ENCODE data around the gene PHYHD1.

The PHYHD1 gene

GRCh38 chr9:128898382-128898781 lies 22.4 kb upstream of the PHYHD1 start:
- DNase-seq (ENCODE audit: low read depth, low spot score) = no peak
- no peak overlapping the region for H3K27ac ChIP-seq

GRCh38 chr9:128898845-128899565 lies 21.8 kb upstream of the PHYHD1 start:
- H3K36me3 ChIP-seq (ENCODE audit: insufficient read depth, low read length) = peaks cover 6% of the 10 kb centered on the region; the same call in 1 of the 2 replicates
- DNase-seq (ENCODE audit: low read depth, low spot score) = no peak
- H3K27ac ChIP-seq = no peak overlapping the region
- H3K9ac ChIP-seq (ENCODE audit: insufficient read length) = no peak overlapping the region
- no peak for TF ChIP-seq EZH2 (IDR thresholded peaks at IDR 0.05)
- no peak for TF ChIP-seq FOXP2 (optimal IDR thresholded peaks at IDR 0.05; ENCODE audit: control extremely low read depth, extremely low read length, insufficient read depth)
- no peak for TF ChIP-seq POLR2AphosphoS5 (IDR thresholded peaks at IDR 0.05; ENCODE audit: borderline replicate concordance, low read depth, low read length)
- H3K9me3 ChIP-seq (ENCODE audit: low read depth, low read length) = no peaks in the 10 kb centered on the region
- no peak overlapping the region for H3K4me3 ChIP-seq

More at GRCh38 chr9:128898382-128898781, 22.4 kb upstream of the PHYHD1 start:
- H3K36me3 ChIP-seq (ENCODE audit: insufficient read depth, low read length) = peaks cover 7% of the 10 kb centered on the region; the same call in 1 of the 2 replicates
- TF ChIP-seq EZH2 (IDR thresholded peaks at IDR 0.05) (no peak), FOXP2 (optimal IDR thresholded peaks at IDR 0.05; ENCODE audit: control extremely low read depth, extremely low read length, insufficient read depth) (no peak), POLR2AphosphoS5 (IDR thresholded peaks at IDR 0.05; ENCODE audit: borderline replicate concordance, low read depth, low read length) (no peak)
- H3K4me3 ChIP-seq = no peak overlapping the region
- H3K9ac ChIP-seq (ENCODE audit: insufficient read length) = no peak overlapping the region
- H3K9me3 ChIP-seq (ENCODE audit: low read depth, low read length) = no peaks in the 10 kb centered on the region

GRCh38 chr9:128899566-128900322 lies 21.0 kb upstream of the PHYHD1 start:
- Histone ChIP-seq H3K9ac (ENCODE audit: insufficient read length) (no peak overlapping the region), H3K4me3 (no peak overlapping the region), H3K9me3 (ENCODE audit: low read depth, low read length) (no peaks in the 10 kb centered on the region), H3K27ac (no peak overlapping the region), H3K36me3 (ENCODE audit: insufficient read depth, low read length) (peaks cover 6% of the 10 kb centered on the region; the same call in 1 of the 2 replicates)
- no peak for DNase-seq (ENCODE audit: low read depth, low spot score)
- no peak for TF ChIP-seq FOXP2 (optimal IDR thresholded peaks at IDR 0.05; ENCODE audit: control extremely low read depth, extremely low read length, insufficient read depth)
- TF ChIP-seq POLR2AphosphoS5 (IDR thresholded peaks at IDR 0.05; ENCODE audit: borderline replicate concordance, low read depth, low read length) = no peak
- TF ChIP-seq EZH2 (IDR thresholded peaks at IDR 0.05) = no peak

GRCh38 chr9:128901379-128901778 lies 19.4 kb upstream of the PHYHD1 start:
- H3K36me3 ChIP-seq (ENCODE audit: insufficient read depth, low read length) = peaks cover 6% of the 10 kb centered on the region; the same call in 1 of the 2 replicates
- TF ChIP-seq FOXP2 (optimal IDR thresholded peaks at IDR 0.05; ENCODE audit: control extremely low read depth, extremely low read length, insufficient read depth) (no peak), EZH2 (IDR thresholded peaks at IDR 0.05) (no peak), POLR2AphosphoS5 (IDR thresholded peaks at IDR 0.05; ENCODE audit: borderline replicate concordance, low read depth, low read length) (no peak)
- H3K9me3 ChIP-seq (ENCODE audit: low read depth, low read length) = no peaks in the 10 kb centered on the region
- no peak overlapping the region for H3K9ac ChIP-seq (ENCODE audit: insufficient read length)
- no peak overlapping the region for H3K27ac ChIP-seq
- DNase-seq (ENCODE audit: low read depth, low spot score) = no peak
- H3K4me3 ChIP-seq = no peak overlapping the region

- Histone ChIP-seq H3K9me3 (ENCODE audit: low read depth, low read length) (no peaks in the 10 kb centered on the region), H3K36me3 (ENCODE audit: insufficient read depth, low read length) (peaks cover 6% of the 10 kb centered on the region; the same call in 1 of the 2 replicates), H3K27ac (no peak overlapping the region), H3K4me3 (no peak overlapping the region), H3K9ac (ENCODE audit: insufficient read length) (no peak overlapping the region)
- no peak for DNase-seq (ENCODE audit: low read depth, low spot score)
- no peak for TF ChIP-seq EZH2 (IDR thresholded peaks at IDR 0.05)
- TF ChIP-seq FOXP2 (optimal IDR thresholded peaks at IDR 0.05; ENCODE audit: control extremely low read depth, extremely low read length, insufficient read depth) = no peak
- TF ChIP-seq POLR2AphosphoS5 (IDR thresholded peaks at IDR 0.05; ENCODE audit: borderline replicate concordance, low read depth, low read length) = no peak
Observed at GRCh38 chr9:128901822-128902221, 19.0 kb upstream of the PHYHD1 start.

- Histone ChIP-seq H3K36me3 (ENCODE audit: insufficient read depth, low read length) (peaks cover 10% of the 10 kb centered on the region; the same call in 1 of the 2 replicates), H3K9ac (ENCODE audit: insufficient read length) (no peak overlapping the region), H3K9me3 (ENCODE audit: low read depth, low read length) (no peaks in the 10 kb centered on the region), H3K27ac (no peak overlapping the region), H3K4me3 (no peak overlapping the region)
- TF ChIP-seq POLR2AphosphoS5 (IDR thresholded peaks at IDR 0.05; ENCODE audit: borderline replicate concordance, low read depth, low read length) = no peak
- TF ChIP-seq EZH2 (IDR thresholded peaks at IDR 0.05) = no peak
- TF ChIP-seq FOXP2 (optimal IDR thresholded peaks at IDR 0.05; ENCODE audit: control extremely low read depth, extremely low read length, insufficient read depth) = no peak
- DNase-seq (ENCODE audit: low read depth, low spot score) = no peak
Observed at GRCh38 chr9:128902351-128903078, 18.3 kb upstream of the PHYHD1 start.

GRCh38 chr9:128903079-128903461 lies 17.7 kb upstream of the PHYHD1 start:
- no peak overlapping the region for H3K9ac ChIP-seq (ENCODE audit: insufficient read length)
- no peak overlapping the region for H3K27ac ChIP-seq
- TF ChIP-seq POLR2AphosphoS5 (IDR thresholded peaks at IDR 0.05; ENCODE audit: borderline replicate concordance, low read depth, low read length) = no peak
- no peak for TF ChIP-seq FOXP2 (optimal IDR thresholded peaks at IDR 0.05; ENCODE audit: control extremely low read depth, extremely low read length, insufficient read depth)
- TF ChIP-seq EZH2 (IDR thresholded peaks at IDR 0.05) = no peak
- H3K4me3 ChIP-seq = no peak overlapping the region
- DNase-seq (ENCODE audit: low read depth, low spot score) = no peak
- peaks cover 15% of the 10 kb centered on the region; the same call in 1 of the 2 replicates for H3K36me3 ChIP-seq (ENCODE audit: insufficient read depth, low read length)
- no peaks in the 10 kb centered on the region for H3K9me3 ChIP-seq (ENCODE audit: low read depth, low read length)

Data from SK-N-MC (cell line).